AG09319 (cell line): ENCODE data around the gene ENKD1.

ENCODE experiments used
- DNase-seq: peaks from one replicate; pipeline ENCODE4 v3.0.0-alpha.2; 2010; ENCODE audit warnings: low read depth; ENCODE audit errors: extremely low read depth
- TF ChIP-seq, protein P1 (sequence below): IDR thresholded peaks from 2 replicates; pipeline ENCODE4 v1.5.1; 2011; ENCODE audit warnings: low read depth, mild to moderate bottlenecking, inconsistent platforms, low read length, moderate library complexity

ENKD1 gene

DNA sequence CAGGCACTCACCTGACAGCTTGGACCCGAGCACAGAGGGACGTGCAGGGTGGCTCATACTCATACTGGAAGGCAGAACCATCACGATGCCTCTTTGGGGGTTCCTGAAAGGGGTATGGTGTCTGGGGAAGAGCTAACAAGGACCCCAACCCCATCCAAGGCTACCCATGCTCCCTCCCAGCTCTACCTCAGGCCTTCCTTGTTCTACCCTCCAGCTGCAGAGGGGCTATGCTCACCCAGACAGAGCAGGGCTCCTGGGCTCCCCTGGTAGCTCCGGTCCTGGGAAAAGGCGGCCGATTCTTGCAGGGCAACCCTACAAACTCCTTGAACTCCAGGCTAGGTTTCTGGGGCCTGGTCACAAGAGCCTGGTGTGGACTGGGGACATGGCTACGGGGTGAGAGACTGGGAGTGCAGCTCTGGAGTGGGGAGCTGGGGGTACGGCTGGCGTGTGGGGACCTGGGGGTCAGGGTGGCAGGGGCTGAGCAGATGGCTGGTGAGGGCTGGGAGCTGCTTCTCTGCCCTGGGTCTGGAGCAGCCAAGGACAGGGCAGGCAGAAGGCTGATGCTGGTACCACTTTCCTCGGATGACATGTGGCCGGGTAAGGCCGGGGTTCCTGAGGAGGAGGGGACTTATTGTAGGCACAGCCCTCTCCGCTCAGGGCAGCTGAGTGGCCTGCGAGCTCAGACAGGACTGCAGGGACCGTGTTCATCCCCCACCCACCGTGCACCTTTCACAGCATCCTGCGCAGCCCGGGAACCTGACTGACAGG lies 8.6 kb downstream of the ENKD1 start:
- DNase-seq = no peak
- TF ChIP-seq, protein P1, sequence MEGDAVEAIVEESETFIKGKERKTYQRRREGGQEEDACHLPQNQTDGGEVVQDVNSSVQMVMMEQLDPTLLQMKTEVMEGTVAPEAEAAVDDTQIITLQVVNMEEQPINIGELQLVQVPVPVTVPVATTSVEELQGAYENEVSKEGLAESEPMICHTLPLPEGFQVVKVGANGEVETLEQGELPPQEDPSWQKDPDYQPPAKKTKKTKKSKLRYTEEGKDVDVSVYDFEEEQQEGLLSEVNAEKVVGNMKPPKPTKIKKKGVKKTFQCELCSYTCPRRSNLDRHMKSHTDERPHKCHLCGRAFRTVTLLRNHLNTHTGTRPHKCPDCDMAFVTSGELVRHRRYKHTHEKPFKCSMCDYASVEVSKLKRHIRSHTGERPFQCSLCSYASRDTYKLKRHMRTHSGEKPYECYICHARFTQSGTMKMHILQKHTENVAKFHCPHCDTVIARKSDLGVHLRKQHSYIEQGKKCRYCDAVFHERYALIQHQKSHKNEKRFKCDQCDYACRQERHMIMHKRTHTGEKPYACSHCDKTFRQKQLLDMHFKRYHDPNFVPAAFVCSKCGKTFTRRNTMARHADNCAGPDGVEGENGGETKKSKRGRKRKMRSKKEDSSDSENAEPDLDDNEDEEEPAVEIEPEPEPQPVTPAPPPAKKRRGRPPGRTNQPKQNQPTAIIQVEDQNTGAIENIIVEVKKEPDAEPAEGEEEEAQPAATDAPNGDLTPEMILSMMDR = no peak

DNA sequence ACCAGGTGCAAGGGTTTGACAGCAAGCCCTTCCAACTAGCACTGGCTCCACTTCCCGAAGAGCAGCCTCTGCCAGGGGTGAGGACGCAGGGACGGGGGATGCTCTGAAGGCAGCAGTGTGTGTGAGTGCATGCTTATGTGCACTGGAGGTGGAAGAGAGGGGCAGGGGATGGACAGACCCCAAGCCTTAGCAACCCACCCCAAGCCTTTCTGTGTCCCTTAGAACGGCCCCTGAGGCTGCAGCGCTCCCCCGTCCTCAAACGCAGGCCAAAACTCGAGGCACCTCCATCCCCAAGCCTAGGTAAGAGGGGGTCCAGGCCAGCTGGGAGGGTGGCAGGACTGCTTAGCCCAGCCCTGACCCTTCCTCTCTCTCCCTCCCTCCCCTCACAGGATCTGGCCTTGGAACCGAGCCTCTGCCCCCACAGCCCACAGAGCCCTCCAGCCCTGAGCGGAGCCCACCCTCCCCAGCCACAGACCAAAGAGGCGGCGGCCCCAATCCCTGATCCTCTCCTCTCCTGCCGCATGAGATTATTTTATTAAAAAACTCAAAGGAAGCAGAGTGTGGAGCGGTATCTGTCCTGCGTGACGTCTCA lies 9.4 kb downstream of the ENKD1 start:
- no peak for DNase-seq
- TF ChIP-seq, protein P1 = no peak

DNA sequence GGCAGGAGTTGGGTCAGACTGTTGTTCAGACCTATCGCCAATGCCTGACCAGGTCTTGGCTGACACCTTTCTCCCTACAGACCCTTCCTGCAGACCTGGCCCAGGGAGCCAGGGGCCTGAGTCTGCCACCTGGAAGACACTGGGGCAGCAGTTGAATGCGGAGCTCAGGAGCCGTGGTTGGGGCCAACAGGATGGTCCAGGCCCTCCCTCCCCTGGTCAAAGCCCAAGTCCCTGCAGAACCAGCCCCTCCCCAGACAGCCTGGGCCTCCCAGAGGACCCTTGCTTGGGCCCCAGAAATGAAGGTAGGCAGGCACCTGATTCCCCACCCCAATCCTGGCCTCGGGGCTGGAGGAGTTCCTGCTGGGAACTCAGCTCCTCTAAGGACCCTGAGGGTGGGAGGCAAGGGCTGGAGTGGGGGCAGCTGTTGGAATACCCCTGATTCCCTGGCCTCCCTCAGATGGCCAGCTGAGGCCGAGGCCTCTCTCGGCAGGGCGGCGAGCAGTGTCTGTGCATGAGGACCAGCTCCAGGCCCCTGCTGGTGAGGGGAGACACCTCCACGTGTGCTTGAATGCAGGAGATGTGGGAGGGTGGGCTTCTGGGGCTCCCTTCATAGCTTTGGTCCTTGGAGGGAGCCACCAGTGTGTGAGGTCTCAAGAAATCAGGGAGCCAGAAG lies 10.1 kb downstream of the ENKD1 start:
- no peak for DNase-seq
- TF ChIP-seq, protein P1 = no peak

DNA sequence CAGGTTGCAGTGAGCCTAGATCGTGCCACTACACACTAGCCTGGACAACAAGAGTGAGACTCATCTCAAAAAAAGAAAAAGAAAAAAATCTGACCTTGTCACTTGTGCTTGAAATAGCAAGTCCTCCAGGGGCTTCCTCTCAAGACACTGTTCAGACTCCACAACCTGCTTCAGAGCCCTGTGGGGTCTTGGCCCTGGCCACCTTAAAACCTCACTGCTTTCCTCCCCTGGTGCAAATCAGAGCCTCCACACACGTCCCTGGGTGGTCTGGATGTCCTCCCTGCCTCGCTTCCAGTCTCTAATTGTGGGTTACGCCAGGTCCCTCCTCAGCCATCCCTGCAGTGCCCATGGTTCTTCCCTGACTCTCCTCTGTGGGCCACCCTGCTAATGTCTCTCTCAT lies 11.2 kb downstream of the ENKD1 start:
- TF ChIP-seq, protein P1 = no peak
- DNase-seq = no peak

DNA sequence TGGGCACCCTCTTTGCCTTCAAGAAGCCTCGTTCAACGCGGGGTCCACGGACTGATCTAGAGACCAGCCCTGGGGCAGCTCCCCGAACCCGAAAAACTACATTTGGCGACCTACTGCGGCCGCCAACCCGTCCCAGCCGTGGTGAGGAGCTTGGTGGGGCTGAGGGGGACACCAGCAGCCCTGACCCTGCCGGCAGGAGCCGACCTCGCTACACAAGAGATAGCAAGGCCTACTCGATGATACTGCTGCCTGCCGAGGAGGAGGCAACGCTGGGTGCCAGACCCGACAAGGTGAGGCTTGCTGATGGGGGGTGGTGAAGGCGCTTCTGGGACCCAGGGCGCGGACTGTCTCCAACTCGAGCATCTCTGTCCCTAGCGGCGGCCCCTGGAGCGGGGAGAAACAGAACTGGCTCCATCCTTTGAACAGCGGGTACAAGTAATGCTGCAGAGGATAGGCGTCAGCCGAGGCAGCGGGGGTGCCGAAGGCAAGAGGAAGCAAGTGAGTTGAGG lies 12.1 kb downstream of the ENKD1 start:
- DNase-seq = no peak
- TF ChIP-seq, protein P1 = no peak

DNA sequence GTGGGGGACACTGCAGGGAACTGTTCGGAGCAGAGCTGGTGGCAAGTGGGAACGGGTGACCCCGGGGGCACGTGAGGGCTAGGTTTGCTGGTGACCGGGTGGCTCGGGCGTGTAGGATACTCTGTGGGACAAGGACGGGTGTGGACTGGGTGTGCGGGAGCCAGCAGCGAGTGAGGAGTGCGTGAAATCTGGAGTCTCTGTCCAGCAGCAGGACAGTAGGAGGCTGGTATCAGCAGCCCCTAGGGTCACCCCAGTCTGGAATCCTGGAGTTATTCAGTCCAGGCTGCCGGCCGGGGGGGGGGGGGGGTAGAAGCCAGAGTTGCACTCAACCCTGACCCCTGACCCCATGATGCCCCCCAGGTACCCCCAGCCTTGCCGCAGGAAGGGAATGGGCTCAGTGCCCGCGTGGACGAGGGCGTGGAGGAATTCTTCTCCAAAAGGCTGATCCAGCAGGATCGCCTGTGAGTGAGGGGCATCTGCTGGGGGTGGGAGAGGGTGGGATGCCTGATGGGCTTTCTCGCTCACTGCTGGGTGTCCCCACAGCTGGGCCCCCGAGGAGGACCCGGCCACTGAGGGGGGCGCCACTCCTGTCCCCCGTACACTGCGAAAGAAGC lies 12.7 kb downstream of the ENKD1 start:
- TF ChIP-seq, protein P1 = no peak
- no peak for DNase-seq
